B cell (primary cell): ENCODE measurements around the gene PSTPIP1. TPM values are rescaled to one million over a fixed set of nuclear protein-coding genes. Genes with fewer than 3 reads are reported as not detected.

Source experiments
- ATAC-seq: fragments of 200-7000 bp; cut with Tn5 transposase; one replicate; pipeline ENCODE4 v1.10.0; 2021; ENCODE audit warnings: low read depth, mild to moderate bottlenecking, moderate number of reproducible peaks, moderate library complexity
- CTCF ChIA-PET: fragments of 350-600 bp; sonication (Branson Sonifier 250); formaldehyde crosslinking; loops from one replicate; lab custom pipeline; 2021; ENCODE audit warnings: antibody characterized with exemption, inconsistent platforms; lab: Charles Lee
- POLR2A ChIA-PET: fragments of 350-600 bp; sonication (Branson Sonifier 250); formaldehyde crosslinking; loops from one replicate; lab custom pipeline; 2021; ENCODE audit warnings: antibody characterized with exemption; lab: Charles Lee
- DNase-seq: peaks from one replicate; pipeline ENCODE4 v3.0.0; 2013
- H2AFZ ChIP-seq: 2 replicates; pipeline ENCODE4 v1.6.1; 2012; ENCODE audit warnings: mild to moderate bottlenecking, low read depth, low read length; ENCODE audit not compliant: insufficient read depth, poor library complexity, severe bottlenecking
- H3K27ac ChIP-seq, 2 donors: 1 replicate in 1 of 2; 2 replicates in 1 of 2; pipeline ENCODE4 v1.5.1; 2012 to 2013; ENCODE audit warnings: low read length in 2 of 2, mild to moderate bottlenecking in 2 of 2, moderate library complexity in 1 of 2
- H3K27me3 ChIP-seq, 4 experiments: fragments of 200-600 bp in 1 of 4; sonication (generic) in 1 of 4; replicated peaks in 1 of 4; 1 replicate in 2 of 4; 2 replicates in 2 of 4; pipeline versions ENCODE4 v1.6.1 to v1.7.0; 2013 to 2016; ENCODE audit warnings: low read length in 3 of 4, mild to moderate bottlenecking in 2 of 4, mixed read lengths in 1 of 4, moderate library complexity in 1 of 4; ENCODE audit not compliant: insufficient read depth in 4 of 4, control insufficient read depth in 3 of 4; ENCODE audit errors: control extremely low read depth in 1 of 4
- H3K36me3 ChIP-seq, 2 experiments: replicated peaks in 1 of 2; 1 replicate in 1 of 2; 2 replicates in 1 of 2; pipeline versions ENCODE4 v1.6.1 to v1.7.1; 2013; ENCODE audit warnings: low read length in 1 of 2; ENCODE audit not compliant: insufficient read depth in 2 of 2, control insufficient read depth in 1 of 2; ENCODE audit errors: control extremely low read depth in 1 of 2, extremely low read depth in 1 of 2
- H3K4me1 ChIP-seq, 2 donors: fragments of 200-600 bp in 1 of 2; sonication (generic) in 1 of 2; 1 replicate in 1 of 2; 2 replicates in 1 of 2; pipeline versions ENCODE4 v1.5.1 to v1.6.1; 2013 to 2017; ENCODE audit warnings: low read length in 2 of 2; ENCODE audit not compliant: control insufficient read depth in 2 of 2, insufficient read depth in 2 of 2
- H3K4me2 ChIP-seq: replicated peaks from 2 replicates; pipeline ENCODE3; 2012; ENCODE audit warnings: mild to moderate bottlenecking, low read depth, low read length; ENCODE audit not compliant: poor library complexity, severe bottlenecking
- H3K4me3 ChIP-seq, 5 experiments: fragments of 200-600 bp in 1 of 5; sonication (generic) in 1 of 5; 1 replicate in 3 of 5; 2 replicates in 2 of 5; pipeline versions ENCODE4 v1.5.1 to v1.7.0; 2011 to 2016; ENCODE audit warnings: low read length in 4 of 5, mild to moderate bottlenecking in 4 of 5, low read depth in 2 of 5, control low read depth in 1 of 5, moderate library complexity in 1 of 5; ENCODE audit not compliant: insufficient read depth in 1 of 5; ENCODE audit errors: control extremely low read depth in 1 of 5, extremely low read depth in 1 of 5
- H3K79me2 ChIP-seq: fragments of 200-600 bp; sonication (generic); one replicate; pipeline ENCODE4 v1.6.0; 2016; ENCODE audit warnings: low read length; ENCODE audit not compliant: control insufficient read depth, insufficient read depth
- H3K9ac ChIP-seq: fragments of 200-600 bp; sonication (generic); 2 replicates; pipeline ENCODE4 v1.6.1; 2017; ENCODE audit warnings: mild to moderate bottlenecking, low read length, moderate library complexity
- H3K9me3 ChIP-seq, 3 donors: one replicate each; pipeline versions ENCODE4 v1.6.1 to v1.7.1; 2013; ENCODE audit warnings: low read length in 2 of 3; ENCODE audit not compliant: control insufficient read depth in 2 of 3, insufficient read depth in 1 of 3; ENCODE audit errors: control extremely low read depth in 1 of 3
- H4K20me1 ChIP-seq: 2 replicates; pipeline ENCODE4 v1.6.0; 2012; ENCODE audit warnings: mild to moderate bottlenecking, low read length; ENCODE audit not compliant: insufficient read depth, control insufficient read depth, poor library complexity, severe bottlenecking
- H3K27ac Mint-ChIP-seq: one replicate; pipeline ENCODE4 v1.8.0; 2021; ENCODE audit warnings: mixed read lengths
- H3K27me3 Mint-ChIP-seq: one replicate; pipeline ENCODE4 v1.8.0; 2021; ENCODE audit warnings: mixed read lengths
- H3K4me1 Mint-ChIP-seq: one replicate; pipeline ENCODE4 v1.8.0; 2021; ENCODE audit warnings: mixed read lengths
- H3K4me3 Mint-ChIP-seq: one replicate; pipeline ENCODE4 v1.8.0; 2021; ENCODE audit warnings: mixed read lengths
- H3K9me3 Mint-ChIP-seq: one replicate; pipeline ENCODE4 v1.8.0; 2022; ENCODE audit warnings: mixed read lengths; ENCODE audit not compliant: insufficient read depth
- EZH2 ChIP-seq: IDR thresholded peaks from 2 replicates; pipeline ENCODE4 v1.6.1; 2012; ENCODE audit warnings: borderline replicate concordance, low read depth, mild to moderate bottlenecking, moderate library complexity, low read length; ENCODE audit not compliant: insufficient read depth, poor library complexity, severe bottlenecking
- WGBS: methylation state at CpG from one replicate; pipeline ENCODE4 v1.1.5; 2013; ENCODE audit warnings: missing lambda C conversion rate; ENCODE audit not compliant: insufficient coverage; 5-methylcytosine and 5-hydroxymethylcytosine counted together
- intact Hi-C: fragments of 100-400 bp; cut with micrococcal nuclease; formaldehyde crosslinking; loops from one replicate; pipeline ENCODE4 v1.10.0; 2022
- polyA plus RNA-seq: library from polyadenylated mRNA; depleted of rRNA; stranded (reverse); fragments of >200 nt; gene quantifications from 2 replicates; pipeline ENCODE4 v1.2.3, GENCODE V29; 2012
- total RNA-seq, 2 donors: library from RNA; stranded (reverse); fragments of 120-200 nt in 1 of 2; gene quantifications; 1 replicate in 1 of 2; 2 replicates in 1 of 2; pipeline versions ENCODE4 v1.2.3 to v1.2.4, GENCODE V29; 2013 to 2022
- TF ChIP-seq, protein P1 (sequence below): fragments of 200-600 bp; IDR thresholded peaks from one replicate; pipeline ENCODE4 v1.8.0; 2022; ENCODE audit warnings: antibody characterized with exemption, mild to moderate bottlenecking

PSTPIP1 gene
- total and polyA plus RNA-seq, 2 donors (not counting 1 experiment from before 2014, with no cell fraction given), result 69.0 to 79.3 TPM

DNA sequence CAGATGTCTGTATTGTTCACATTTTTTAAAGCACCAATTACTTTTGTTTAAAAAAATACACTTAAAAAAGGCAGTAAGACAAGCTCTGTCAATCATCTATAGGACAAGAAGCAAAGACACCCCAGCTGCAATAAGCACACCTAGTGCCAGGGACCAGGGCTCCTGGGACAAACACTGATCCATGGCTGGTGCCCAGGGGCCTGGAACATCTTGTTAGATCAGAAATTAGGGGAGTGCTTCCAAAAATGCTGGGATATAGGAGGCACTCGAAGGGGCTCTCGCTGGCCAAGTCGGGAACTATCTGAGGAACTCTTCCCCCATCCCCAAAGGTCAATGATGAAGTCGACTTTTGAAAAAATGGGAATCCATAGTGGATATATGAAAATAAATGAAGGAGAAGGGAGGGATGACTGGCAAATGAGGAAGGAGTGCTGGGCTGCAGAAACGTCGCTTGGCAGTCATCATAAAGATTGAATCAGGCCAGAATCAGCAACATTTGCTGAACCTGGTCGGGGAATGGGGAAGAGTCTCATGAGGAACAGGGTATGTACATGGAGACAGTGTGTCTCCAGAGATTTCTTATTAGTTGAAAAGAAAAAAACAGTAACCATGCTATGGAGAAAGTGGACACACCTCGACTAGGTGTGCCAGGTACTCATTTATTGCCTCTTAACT lies 47.5 kb downstream of the PSTPIP1 start:
- Histone ChIP-seq H3K27ac (peak overlapping the region in 1 of 2 donors; percentile 24), H3K4me3 (no peak overlapping the region), H2AFZ (no peak overlapping the region), H3K4me1 (peaks cover 6 to 18% of the 10 kb centered on the region in 2 donors), H3K79me2 (peaks cover 37% of the 10 kb centered on the region), H3K4me2 (no peak overlapping the region), H3K36me3 (peaks cover 21 to 76% of the 10 kb centered on the region in 2 experiments), H3K27me3 (no peaks in the 10 kb centered on the region), H3K9ac (no peak overlapping the region), H4K20me1 (peaks cover 45% of the 10 kb centered on the region), H3K9me3 (peaks cover 0 to 7% (median 0%) of the 10 kb centered on the region in 3 donors)
- Mint-ChIP-seq H3K4me1 (peaks cover 43% of the 10 kb centered on the region), H3K9me3 (no peaks in the 10 kb centered on the region), H3K27me3 (no peaks in the 10 kb centered on the region), H3K4me3 (no peak overlapping the region), H3K27ac (no peak overlapping the region)
- TF ChIP-seq, protein P1, sequence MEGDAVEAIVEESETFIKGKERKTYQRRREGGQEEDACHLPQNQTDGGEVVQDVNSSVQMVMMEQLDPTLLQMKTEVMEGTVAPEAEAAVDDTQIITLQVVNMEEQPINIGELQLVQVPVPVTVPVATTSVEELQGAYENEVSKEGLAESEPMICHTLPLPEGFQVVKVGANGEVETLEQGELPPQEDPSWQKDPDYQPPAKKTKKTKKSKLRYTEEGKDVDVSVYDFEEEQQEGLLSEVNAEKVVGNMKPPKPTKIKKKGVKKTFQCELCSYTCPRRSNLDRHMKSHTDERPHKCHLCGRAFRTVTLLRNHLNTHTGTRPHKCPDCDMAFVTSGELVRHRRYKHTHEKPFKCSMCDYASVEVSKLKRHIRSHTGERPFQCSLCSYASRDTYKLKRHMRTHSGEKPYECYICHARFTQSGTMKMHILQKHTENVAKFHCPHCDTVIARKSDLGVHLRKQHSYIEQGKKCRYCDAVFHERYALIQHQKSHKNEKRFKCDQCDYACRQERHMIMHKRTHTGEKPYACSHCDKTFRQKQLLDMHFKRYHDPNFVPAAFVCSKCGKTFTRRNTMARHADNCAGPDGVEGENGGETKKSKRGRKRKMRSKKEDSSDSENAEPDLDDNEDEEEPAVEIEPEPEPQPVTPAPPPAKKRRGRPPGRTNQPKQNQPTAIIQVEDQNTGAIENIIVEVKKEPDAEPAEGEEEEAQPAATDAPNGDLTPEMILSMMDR, result no peak
- TF ChIP-seq EZH2, result no peak
- 95% methylated on average over 3 of the region's 8 CpGs for WGBS
- DNase-seq (no peak), ATAC-seq (no peak)
- ChIA-PET POLR2A (no interaction called here), CTCF (no interaction called here)
- intact Hi-C loops, result no loop called here
